Parathyroid adenoma (tissue), 2 donors: ENCODE measurements around the gene GPR162.

Source experiments
- H2AFZ ChIP-seq: fragments of 300-600 bp; sonication (generic); one replicate; pipeline ENCODE4 v1.7.0; 2017; ENCODE audit warnings: antibody characterized with exemption, mild to moderate bottlenecking
- H3K27ac ChIP-seq: fragments of 300-600 bp; sonication (generic); one replicate; pipeline ENCODE4 v1.7.0; 2017
- H3K27me3 ChIP-seq: fragments of 300-600 bp; sonication (generic); one replicate; pipeline ENCODE4 v1.7.0; 2017; ENCODE audit warnings: low read length; ENCODE audit not compliant: control insufficient read depth, insufficient read depth
- H3K36me3 ChIP-seq: fragments of 300-600 bp; sonication (generic); one replicate; pipeline ENCODE4 v1.7.0; 2017; ENCODE audit warnings: low read length; ENCODE audit not compliant: control insufficient read depth, insufficient read depth
- H3K4me1 ChIP-seq: fragments of 300-600 bp; sonication (generic); one replicate; pipeline ENCODE4 v1.7.0; 2017; ENCODE audit warnings: control low read depth
- H3K4me2 ChIP-seq: fragments of 300-600 bp; sonication (generic); one replicate; pipeline ENCODE4 v1.7.0; 2017; ENCODE audit warnings: low read length
- H3K4me3 ChIP-seq: fragments of 300-600 bp; sonication (generic); one replicate; pipeline ENCODE4 v1.7.0; 2017; ENCODE audit warnings: low read depth, low read length
- H3K79me2 ChIP-seq: fragments of 300-600 bp; sonication (generic); one replicate; pipeline ENCODE4 v1.7.0; 2017; ENCODE audit warnings: control low read depth
- H3K9ac ChIP-seq: fragments of 300-600 bp; sonication (generic); one replicate; pipeline ENCODE4 v1.7.0; 2017; ENCODE audit warnings: mild to moderate bottlenecking
- H3K9me3 ChIP-seq: fragments of 300-600 bp; sonication (generic); one replicate; pipeline ENCODE4 v1.7.0; 2017; ENCODE audit warnings: low read length; ENCODE audit not compliant: control insufficient read depth
- CTCF ChIP-seq: fragments of 300-600 bp; sonication (generic); IDR thresholded peaks from one replicate; pipeline ENCODE4 v1.7.0; 2017; ENCODE audit warnings: antibody characterized with exemption, mild to moderate bottlenecking
- donor health status: primary hyperparathyroidism.

Gene GPR162

GRCh38 chr12:6782850-6783566 lies 38.6 kb upstream of the GPR162 start:
- Histone ChIP-seq H3K9ac (no peak overlapping the region), H3K36me3 (no peaks in the 10 kb centered on the region), H3K79me2 (no peaks in the 10 kb centered on the region)

DNA sequence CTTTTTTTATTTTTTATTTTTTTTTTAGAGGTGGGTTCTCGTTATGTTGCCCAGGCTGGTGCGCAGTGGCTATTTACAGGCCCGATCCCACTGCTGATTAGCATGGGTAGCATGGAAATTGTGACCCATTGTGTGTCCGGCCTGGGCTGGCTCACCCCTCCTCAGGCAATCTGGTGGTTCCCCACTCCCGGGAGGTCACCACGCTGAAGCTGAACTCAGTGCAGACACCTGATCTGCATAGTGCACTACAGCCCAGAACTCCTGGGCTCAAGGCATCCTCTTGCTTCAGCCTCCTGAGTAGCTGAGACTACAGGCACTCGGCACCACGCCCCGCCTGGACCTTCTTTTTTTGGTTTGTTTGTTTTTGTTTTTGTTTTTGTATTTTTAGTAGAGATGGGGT lies 37.8 kb upstream of the GPR162 start:
- Histone ChIP-seq H3K27me3 (no peaks in the 10 kb centered on the region), H3K27ac (no peak overlapping the region), H2AFZ (no peak overlapping the region), H3K9ac (no peak overlapping the region), H3K79me2 (peaks cover 5% of the 10 kb centered on the region), H3K4me2 (no peak overlapping the region), H3K4me1 (peaks cover 35% of the 10 kb centered on the region), H3K4me3 (no peak overlapping the region), H3K9me3 (no peaks in the 10 kb centered on the region), H3K36me3 (no peaks in the 10 kb centered on the region)
- no peak for TF ChIP-seq CTCF

More at GRCh38 chr12:6782850-6783566, 38.6 kb upstream of the GPR162 start:
- peaks cover 31% of the 10 kb centered on the region for H3K4me1 ChIP-seq
- H3K27ac ChIP-seq = no peak overlapping the region
- H2AFZ ChIP-seq = no peak overlapping the region
- no peak for TF ChIP-seq CTCF
- no peaks in the 10 kb centered on the region for H3K27me3 ChIP-seq
- H3K9me3 ChIP-seq = no peaks in the 10 kb centered on the region
- no peak overlapping the region for H3K4me2 ChIP-seq
- no peak overlapping the region for H3K4me3 ChIP-seq

DNA sequence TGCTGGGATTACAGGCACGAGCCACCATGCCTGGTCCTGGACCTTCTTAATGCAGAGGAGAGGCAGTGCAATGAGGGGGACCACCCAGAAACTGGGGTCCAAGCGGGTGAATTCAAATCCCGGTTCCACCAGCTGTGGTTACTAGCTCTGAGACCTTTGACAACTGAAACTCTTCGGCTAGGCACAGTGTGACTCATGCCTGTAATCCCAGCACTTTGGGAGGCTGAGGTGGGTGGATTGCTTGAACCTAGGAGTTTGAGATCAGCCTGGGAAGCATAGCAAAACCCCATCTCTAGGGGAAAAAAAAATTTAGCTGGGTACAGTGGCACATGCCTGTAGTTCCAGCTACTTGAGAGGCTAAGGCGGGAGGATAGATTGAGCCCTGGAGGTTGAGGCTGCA lies 37.3 kb upstream of the GPR162 start:
- Histone ChIP-seq H3K4me3 (no peak overlapping the region), H3K4me1 (peaks cover 39% of the 10 kb centered on the region), H3K27me3 (no peaks in the 10 kb centered on the region), H3K9me3 (no peaks in the 10 kb centered on the region), H2AFZ (peak overlapping the region; percentile 63), H3K4me2 (no peak overlapping the region), H3K36me3 (no peaks in the 10 kb centered on the region), H3K27ac (no peak overlapping the region), H3K79me2 (peaks cover 5% of the 10 kb centered on the region), H3K9ac (no peak overlapping the region)
- TF ChIP-seq CTCF = no peak

- H2AFZ ChIP-seq = peak overlapping the region; percentile 63
- peak overlapping the region; percentile 98 for H3K27ac ChIP-seq
- H3K4me1 ChIP-seq = peaks cover 40% of the 10 kb centered on the region
- no peak overlapping the region for H3K4me2 ChIP-seq
- H3K9ac ChIP-seq = no peak overlapping the region
- H3K4me3 ChIP-seq = no peak overlapping the region
- H3K36me3 ChIP-seq = no peaks in the 10 kb centered on the region
- H3K27me3 ChIP-seq = no peaks in the 10 kb centered on the region
- H3K9me3 ChIP-seq = no peaks in the 10 kb centered on the region
- peaks cover 9% of the 10 kb centered on the region for H3K79me2 ChIP-seq
- no peak for TF ChIP-seq CTCF
Measured at GRCh38 chr12:6784761-6785160, 36.9 kb upstream of the GPR162 start.
